ENCODE data around the gene NIBAN1. TPM values are rescaled to one million over a fixed set of nuclear protein-coding genes. Genes with fewer than 3 reads are reported as not detected.
"Not testable (repeated sequence)": the region's sequence is repeated elsewhere in the genome, so short reads cannot be mapped to it uniquely, and the experiment has no call there.

The NIBAN1 gene
- 2.8 TPM for total RNA-seq

GRCh38 chr1:184974056-184974836, at the start of gene NIBAN1:
TSS of gene NIBAN1 (minus strand) at chr1:184974508. CDS start at chr1:184974356, 152 bp downstream.
- no peak for DNase-seq

- DNase-seq = no peak
Observed at GRCh38 chr1:185017966-185018365, 43.7 kb upstream of the NIBAN1 start.

- DNase-seq = no peak
Observed at GRCh38 chr1:185017338-185017737, 43.0 kb upstream of the NIBAN1 start.

GRCh38 chr1:185016880-185017279, 42.6 kb upstream of the NIBAN1 start:
- DNase-seq = no peak

- no peak for DNase-seq
Observed at GRCh38 chr1:185015631-185016030, 41.3 kb upstream of the NIBAN1 start.

- DNase-seq = no peak
Observed at GRCh38 chr1:185014941-185015340, 40.6 kb upstream of the NIBAN1 start.

GRCh38 chr1:185010361-185010760, 36.1 kb upstream of the NIBAN1 start:
- no peak for DNase-seq

- DNase-seq = no peak
Observed at GRCh38 chr1:185008838-185009237, 34.5 kb upstream of the NIBAN1 start.

- not testable (repeated sequence) for DNase-seq
Observed at GRCh38 chr1:185001312-185001880, 27.1 kb upstream of the NIBAN1 start.

GRCh38 chr1:184999974-185000373, 25.7 kb upstream of the NIBAN1 start:
- DNase-seq = not testable (repeated sequence)

- no peak for DNase-seq
Observed at GRCh38 chr1:184994301-184994700, 20.0 kb upstream of the NIBAN1 start.

- no peak for DNase-seq
Observed at GRCh38 chr1:184992271-184992670, 18.0 kb upstream of the NIBAN1 start.

- no peak for DNase-seq
Observed at GRCh38 chr1:184990204-184990603, 15.9 kb upstream of the NIBAN1 start.

- no peak for DNase-seq
Observed at GRCh38 chr1:184988506-184988905, 14.2 kb upstream of the NIBAN1 start.

GRCh38 chr1:184987696-184988095, 13.4 kb upstream of the NIBAN1 start:
- DNase-seq = no peak

- DNase-seq = no peak
Observed at GRCh38 chr1:184986250-184986649, 11.9 kb upstream of the NIBAN1 start.

GRCh38 chr1:184982002-184982954, 8.0 kb upstream of the NIBAN1 start:
- no peak for DNase-seq

GRCh38 chr1:184980726-184981125, 6.4 kb upstream of the NIBAN1 start:
- DNase-seq = no peak

- DNase-seq = no peak
Observed at GRCh38 chr1:184975208-184975870, 1.0 kb upstream of the NIBAN1 start.

GRCh38 chr1:184974837-184975115, 468 bp upstream of the NIBAN1 start:
- no peak for DNase-seq

GRCh38 chr1:184973272-184974055, 844 bp downstream of the NIBAN1 start:
- DNase-seq = no peak

Measured in occipital lobe (tissue), 2 donors.